ENCODE results near the gene CEP250.

Gene CEP250

DNA sequence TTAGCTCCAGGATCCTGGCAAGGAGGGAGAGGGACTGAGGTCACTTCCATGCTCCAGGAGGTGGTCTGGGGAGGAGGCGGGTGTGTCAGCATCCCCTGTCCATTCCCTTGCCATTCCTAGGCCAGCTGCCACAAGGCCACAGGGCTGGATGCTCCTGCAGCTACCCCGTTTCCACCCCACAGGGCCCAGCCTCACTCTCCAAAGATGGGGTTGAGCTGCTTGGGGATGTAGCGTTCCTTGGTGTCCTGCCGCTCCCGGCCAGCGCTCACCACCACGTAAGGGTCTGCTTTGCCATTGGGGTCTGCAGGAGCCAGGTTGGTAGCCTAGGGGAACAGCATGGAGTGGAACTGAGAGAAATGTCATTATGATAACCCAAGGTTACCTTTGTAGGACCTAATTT lies 109.5 kb downstream of the CEP250 start:
- no peak for DNase-seq

DNA sequence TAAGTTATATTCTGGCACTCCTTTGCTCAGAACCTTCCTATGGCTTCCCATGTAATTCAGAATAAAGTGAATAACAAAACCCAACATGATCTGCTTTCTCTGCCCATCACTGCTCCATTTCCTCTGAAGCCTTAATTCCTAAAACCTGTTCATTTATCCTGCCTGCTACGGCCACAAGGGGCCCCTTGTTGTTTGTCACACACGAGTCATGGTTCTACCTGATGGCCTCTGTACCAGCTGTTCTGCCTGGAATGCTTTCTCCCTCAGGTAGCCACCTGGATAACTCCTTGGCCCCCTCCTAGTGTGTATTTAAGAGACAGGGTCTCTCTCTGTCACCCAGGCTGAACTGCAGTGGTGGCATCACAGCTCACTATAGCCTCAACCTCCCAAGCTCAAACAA lies 113.2 kb downstream of the CEP250 start:
- DNase-seq, result no peak
